ENCODE measurements around the gene EPHA6.

Gene EPHA6

GRCh38 chr3:97037294-97037943 lies 223.0 kb downstream of the EPHA6 start:
- no peak for DNase-seq

DNA sequence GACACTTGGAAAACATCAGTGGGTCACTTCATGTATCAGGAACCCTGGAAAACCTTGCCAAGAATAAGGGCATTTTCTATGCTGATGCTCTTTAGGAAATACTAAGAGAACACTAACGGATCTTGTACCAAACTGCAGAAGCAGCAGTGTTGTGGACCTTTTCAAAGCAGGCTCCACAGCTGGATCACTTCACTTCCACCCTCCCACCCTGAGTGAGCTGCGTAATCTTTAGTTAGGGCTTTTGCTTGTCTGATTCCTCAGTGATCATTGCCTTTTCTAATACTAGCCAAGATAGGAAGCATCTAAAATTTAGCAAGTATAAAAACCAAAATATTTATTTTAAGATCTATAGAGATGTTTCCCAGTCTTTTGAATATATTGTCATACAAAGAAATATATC lies 229.0 kb downstream of the EPHA6 start:
- DNase-seq, result no peak

GRCh38 chr3:97057365-97057764 lies 243.0 kb downstream of the EPHA6 start:
- DNase-seq, result no peak

GRCh38 chr3:97059168-97059567 lies 244.8 kb downstream of the EPHA6 start:
- DNase-seq, result no peak

GRCh38 chr3:97066531-97066930 lies 252.1 kb downstream of the EPHA6 start:
- DNase-seq, result no peak

DNA sequence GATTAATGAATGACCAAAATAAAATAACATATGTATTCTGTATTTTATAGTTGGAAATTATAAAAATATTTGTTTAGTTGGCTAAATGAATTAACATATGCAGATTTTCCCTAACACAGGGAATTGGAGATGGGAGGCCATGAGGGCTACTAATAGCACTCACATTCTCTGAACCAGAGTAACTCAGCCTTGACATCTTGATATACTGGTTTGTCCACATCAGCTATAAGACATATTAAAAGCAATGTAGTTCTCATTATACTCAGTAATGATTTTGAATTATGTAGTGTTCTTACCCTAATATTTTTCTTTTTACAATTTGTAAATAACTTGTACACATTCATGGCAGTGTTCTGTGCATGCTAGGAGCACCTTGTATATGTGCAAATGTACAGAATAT lies 255.9 kb downstream of the EPHA6 start:
- DNase-seq, result no peak

DNA sequence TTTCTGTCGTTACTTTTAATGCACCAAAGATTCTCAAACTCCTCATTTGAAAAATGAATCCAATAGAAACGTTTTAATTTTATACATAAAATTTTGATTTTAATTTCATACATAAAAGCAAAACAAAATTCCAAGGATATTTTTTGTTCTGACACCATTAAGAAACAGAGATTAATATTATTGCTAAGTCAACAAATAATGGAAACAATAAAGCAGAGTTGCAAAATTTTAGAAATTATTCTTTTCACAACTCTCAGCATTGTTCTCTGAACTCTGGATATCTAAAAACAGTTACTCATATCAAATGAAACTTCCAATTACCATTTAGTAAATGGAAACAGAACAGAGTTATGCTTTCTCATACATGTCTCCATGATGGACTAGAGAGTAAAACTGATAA lies 260.2 kb downstream of the EPHA6 start:
- no peak for DNase-seq

GRCh38 chr3:97076673-97077072 lies 262.3 kb downstream of the EPHA6 start:
- DNase-seq, result no peak

GRCh38 chr3:97089621-97090020 lies 275.2 kb downstream of the EPHA6 start:
- DNase-seq, result no peak

DNA sequence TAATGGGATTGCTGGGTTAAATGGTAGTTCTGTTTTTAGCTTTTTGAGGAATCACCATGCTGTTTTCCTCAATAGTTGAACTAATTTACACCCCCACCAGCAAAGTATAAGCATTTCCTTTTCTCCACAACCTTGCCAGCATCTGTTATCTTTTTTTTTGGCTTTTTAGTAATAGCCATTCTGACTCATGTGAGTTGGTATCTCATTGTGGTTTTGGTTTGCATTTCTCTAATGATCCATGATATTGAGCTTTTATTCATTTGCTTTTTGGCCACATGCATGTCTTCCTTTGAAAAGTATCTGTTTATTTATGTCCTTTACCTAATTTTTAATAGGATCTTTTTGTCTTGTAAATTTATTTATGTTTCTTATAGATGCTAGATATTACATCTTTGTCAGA lies 288.2 kb downstream of the EPHA6 start:
- no peak for DNase-seq

- DNase-seq, result no peak
Measured at GRCh38 chr3:97105989-97106651, 291.7 kb downstream of the EPHA6 start.

- no peak for DNase-seq
Measured at GRCh38 chr3:97106652-97106989, 292.2 kb downstream of the EPHA6 start.

DNA sequence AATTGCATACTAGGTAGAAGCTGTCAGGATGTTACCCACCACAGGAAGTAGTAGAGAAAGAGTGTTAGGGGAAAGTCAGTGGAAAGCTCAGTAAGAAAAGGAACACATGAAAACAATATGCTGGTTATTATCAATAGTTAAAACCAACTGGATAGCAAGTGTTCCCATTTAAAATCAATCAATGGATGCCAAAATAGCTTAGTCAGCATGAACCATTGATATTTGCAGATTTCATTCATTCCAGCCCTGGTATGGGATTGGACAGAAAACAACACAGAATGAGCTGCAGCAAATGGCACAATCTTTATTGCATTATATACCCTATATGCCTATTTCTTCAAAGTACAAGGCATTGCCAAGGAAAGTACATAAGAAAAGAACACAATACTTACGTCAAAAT lies 293.7 kb downstream of the EPHA6 start:
- no peak for DNase-seq

- no peak for DNase-seq
Measured at GRCh38 chr3:97111244-97111643, 296.9 kb downstream of the EPHA6 start.

DNA sequence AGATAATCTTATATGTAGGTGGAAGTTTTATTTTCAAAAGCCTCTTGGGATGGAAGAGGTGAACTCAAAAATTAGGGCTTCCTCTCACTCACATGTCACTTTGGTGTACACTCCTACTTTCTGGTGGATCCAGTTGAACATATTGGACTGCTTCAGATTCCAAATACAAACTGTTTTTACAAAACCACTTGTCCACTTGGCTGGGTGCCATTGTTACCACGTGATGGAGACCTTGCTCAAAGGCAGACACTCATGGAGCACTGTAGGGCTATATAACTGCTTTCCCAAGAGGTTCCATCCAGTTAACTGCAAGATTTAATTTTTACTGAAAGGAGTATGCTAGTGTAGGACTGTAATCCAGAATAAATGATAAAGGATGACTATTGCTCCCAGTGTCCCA lies 307.0 kb downstream of the EPHA6 start:
- DNase-seq, result no peak

- no peak for DNase-seq
Measured at GRCh38 chr3:97125902-97126499, 311.6 kb downstream of the EPHA6 start.

DNA sequence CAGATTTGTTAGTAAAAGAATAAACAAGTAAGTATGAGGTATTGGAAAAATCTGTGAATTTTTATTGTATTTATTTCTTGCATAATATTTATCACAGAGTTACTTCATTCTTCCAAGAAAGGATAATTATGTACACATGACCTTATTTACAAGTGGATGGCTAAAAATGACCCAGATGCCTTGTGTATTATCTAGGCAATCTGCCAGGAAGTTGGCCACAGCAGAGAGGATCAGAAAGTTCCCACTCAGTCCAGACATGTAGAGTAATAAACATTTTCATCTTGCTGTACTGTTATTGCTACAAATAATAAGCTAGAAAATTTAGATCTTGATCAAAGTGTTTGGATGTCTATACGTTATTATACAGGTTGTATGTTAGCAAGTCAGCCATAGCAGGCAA lies 317.1 kb downstream of the EPHA6 start:
- no peak for DNase-seq

DNA sequence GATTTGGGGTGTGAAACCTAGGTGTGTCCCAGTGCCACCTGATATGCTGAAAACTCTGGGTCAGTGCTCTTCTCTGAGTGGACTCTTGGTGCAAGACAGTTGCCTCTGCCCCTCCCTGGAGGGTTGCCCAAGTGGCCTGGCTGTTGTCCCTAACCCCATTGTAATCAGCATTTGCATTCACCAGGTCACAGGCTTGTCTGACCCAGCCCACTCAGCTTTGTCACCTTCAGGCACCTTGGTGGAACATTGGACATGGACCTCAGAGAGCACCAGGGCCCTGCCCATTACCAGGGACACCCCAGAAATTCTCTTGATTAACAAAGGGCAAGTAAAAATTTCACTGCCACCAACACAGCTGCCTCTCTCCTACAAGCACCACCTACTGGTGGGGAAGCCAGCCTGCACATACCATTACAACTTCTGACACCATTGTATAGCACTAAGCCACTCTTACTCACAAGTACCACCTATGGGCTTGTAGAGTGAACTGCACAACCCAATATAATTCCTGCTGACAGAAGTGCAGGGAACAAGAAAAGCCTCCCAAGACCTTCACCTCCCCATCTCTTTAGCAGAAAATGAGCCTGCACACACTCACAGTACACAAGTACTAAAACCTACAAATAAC lies 324.6 kb downstream of the EPHA6 start:
- DNase-seq, result no peak

GRCh38 chr3:97148931-97149330 lies 334.5 kb downstream of the EPHA6 start:
- no peak for DNase-seq

- no peak for DNase-seq
Measured at GRCh38 chr3:97161169-97161568, 346.8 kb downstream of the EPHA6 start.

DNA sequence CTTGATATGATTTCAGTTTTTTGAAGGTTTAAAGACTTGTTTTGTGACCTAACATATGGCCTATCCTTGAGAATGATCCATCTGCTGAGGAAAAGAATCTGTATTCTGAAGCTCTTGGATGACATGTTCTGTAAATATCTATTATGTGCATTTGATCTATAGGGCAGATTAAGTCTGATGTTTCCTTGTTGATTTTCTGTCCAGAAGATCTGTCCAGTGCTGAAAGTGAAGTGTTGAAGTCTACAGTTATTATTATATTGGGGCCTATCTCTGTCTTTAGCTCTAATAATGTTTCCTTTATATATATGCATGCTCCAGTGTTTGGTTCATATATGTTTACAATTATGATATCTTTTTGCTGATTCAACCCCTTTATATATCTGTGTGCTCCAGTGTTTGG lies 362.8 kb downstream of the EPHA6 start:
- DNase-seq, result no peak

- no peak for DNase-seq
Measured at GRCh38 chr3:97181704-97182103, 367.3 kb downstream of the EPHA6 start.

DNA sequence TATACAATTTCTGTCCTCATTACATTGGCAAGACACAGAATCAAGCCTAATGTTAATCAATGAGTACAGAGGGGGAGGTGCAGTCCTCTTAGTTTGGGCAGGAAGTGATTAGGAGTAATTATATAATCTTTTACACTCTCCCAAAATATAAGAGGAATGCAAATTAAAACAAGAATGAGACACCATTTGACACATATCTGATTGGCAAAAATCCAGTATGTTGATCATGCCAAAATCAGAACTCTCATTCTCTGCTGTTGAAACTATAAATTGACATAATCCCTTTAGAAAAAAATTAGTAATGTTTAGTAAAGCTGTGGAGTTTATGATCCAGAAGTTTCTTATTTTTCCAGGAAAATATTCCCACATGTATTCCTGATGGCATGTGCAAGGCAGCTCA lies 373.4 kb downstream of the EPHA6 start:
- DNase-seq, result no peak

DNA sequence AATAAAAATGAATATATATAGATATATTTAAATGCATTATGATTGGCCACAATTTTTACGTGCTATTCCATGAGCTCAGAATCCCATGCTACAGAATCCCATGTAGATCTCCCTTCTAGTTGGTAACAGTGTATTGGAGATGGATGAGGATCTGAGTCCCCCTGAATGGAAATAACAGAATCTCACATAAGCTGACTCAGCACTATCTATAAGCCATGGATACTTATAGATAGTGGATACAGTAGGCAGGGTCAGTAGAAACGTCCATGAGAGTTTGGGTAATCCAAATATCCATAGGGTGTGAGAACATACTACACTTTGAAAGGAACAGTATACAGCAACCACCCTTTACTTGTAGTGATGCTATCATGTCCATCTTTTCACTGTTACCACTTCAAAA lies 375.4 kb downstream of the EPHA6 start:
- DNase-seq, result no peak

Measured in activated T-cell treated with anti-CD3 and anti-CD28 coated beads, Interleukin-2, amount 50 U/mL, for 1 hour (primary cell).